Adipose tissue (tissue), 3 donors: Measurements from ENCODE around the gene MOGAT1. TPM values are rescaled to one million over a fixed set of nuclear protein-coding genes. Genes with fewer than 3 reads are reported as not detected.
"Not testable (repeated sequence)": the region's sequence is repeated elsewhere in the genome, so short reads cannot be mapped to it uniquely, and the experiment has no call there.

Experiments
- H3K27ac ChIP-seq: one replicate; pipeline ENCODE4 v1.5.1; 2013; ENCODE audit warnings: low read depth, low read length
- WGBS, 3 donors: extraction: QIAGEN DNeasy Blood & Tissue Kit; methylation state at CpG; one replicate each; pipeline ENCODE4 v1.1.7; 2013; 5-methylcytosine and 5-hydroxymethylcytosine counted together
- polyA plus RNA-seq, 3 donors: library from polyadenylated mRNA; stranded (reverse); fragments of 200-250 nt; gene quantifications; one replicate each; pipeline ENCODE4 v1.2.3, GENCODE V29; 2013
- donor health status: healthy with polysubstance abuse.
- donor health status: Bipolar disorder and iron deficiency.
- donor health status: healthy.

Gene MOGAT1
- polyA plus RNA-seq, 3 donors: 0.30 to 1.8 TPM; not detected in 1

DNA sequence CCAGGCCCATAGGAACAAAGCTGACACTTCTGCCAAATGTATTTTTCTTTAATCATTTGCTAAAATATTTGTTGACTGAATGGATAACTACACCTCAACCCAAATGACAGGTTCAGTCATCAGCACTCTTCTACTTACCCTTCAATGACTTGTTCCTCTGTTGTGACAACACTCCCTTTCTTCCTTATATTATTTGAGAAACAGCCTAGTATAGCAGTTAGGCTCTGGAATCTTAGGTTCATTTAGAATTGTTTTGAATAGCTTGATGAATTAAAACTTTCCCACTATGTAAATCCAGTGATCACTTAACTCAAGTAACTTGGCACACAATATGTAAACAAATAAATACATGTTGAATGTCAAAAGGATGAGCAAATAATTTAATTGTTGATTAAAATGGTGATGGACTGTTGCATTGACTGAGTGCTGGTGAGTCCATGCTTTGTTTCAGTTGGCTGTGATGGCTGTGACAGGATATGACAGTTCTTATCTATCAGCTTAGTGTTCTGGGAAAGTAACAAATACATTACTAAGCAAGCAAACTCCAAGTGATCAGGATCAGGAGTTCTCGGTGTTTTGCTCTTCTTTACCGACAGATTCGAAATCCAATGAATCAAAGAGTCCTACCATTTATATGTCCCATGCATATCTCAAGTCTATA lies 2.8 kb upstream of the MOGAT1 start:
- 90 to 93% (median 93%) methylated on average over 3 of the region's 3 CpGs for WGBS, 3 donors
- no peak overlapping the region for H3K27ac ChIP-seq

DNA sequence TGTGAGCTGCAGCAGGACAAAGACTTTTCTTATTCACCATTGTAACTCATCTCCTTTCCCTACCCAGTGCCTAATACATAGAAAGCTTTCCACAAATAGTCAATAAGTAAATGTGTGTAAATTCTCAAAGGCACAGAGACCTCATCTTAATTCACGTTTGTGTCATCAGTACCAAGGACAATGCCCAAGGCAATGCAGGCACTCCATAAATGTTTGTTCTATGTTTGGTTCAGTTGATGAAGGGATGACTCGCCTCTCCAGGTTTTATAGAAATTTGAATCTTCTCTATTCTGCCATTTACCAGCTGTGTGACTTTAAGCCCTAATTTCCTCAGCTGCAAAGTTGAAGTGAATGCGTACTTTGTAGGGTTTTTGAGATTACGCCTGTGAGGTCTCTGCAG lies 2.1 kb upstream of the MOGAT1 start:
- H3K27ac ChIP-seq: no peak overlapping the region
- WGBS, 3 donors: 75 to 85% (median 82%) methylated on average over 4 of the region's 4 CpGs

DNA sequence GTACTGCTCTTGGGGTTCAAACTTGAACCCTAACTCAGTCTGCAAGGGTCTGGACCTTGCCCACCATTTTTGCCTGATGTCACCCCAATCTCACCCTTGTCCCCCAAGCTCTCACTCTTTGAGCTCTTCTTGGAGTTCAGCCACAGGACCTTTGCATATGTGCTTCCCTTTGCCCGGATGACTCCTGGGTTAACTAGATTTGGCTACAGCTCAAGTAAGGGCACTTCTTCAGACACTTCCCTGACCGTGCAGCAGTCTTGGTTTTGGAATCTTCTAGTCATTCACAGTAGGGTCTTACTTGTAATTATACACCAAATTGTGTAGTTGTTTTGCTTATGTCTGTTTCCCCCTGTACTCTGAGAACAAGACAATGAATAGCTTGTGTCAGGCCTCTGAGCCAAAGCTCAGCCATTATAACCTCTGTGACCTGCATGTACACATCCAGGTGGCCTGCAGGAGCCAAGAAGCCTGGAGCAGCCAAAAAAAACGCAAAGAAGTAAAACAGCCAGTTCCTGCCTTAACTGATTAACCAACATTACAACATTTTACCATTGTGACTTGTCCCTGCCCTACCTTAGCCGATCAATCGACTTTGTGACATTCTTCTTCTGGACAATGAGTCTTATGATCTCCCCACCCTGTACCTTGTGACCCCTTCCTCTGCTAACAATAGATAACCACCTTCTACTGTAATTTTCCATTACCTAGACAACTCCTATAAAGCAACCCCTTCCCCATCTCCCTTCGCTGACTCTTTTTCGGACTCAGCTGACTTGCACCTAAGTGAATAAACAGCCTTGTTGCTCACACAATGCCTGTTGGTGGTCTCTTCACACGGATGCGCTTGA lies 1.0 kb upstream of the MOGAT1 start:
- 66 to 76% (median 71%) methylated on average over 9 of the region's 9 CpGs for WGBS, 3 donors
- no peak overlapping the region for H3K27ac ChIP-seq

DNA sequence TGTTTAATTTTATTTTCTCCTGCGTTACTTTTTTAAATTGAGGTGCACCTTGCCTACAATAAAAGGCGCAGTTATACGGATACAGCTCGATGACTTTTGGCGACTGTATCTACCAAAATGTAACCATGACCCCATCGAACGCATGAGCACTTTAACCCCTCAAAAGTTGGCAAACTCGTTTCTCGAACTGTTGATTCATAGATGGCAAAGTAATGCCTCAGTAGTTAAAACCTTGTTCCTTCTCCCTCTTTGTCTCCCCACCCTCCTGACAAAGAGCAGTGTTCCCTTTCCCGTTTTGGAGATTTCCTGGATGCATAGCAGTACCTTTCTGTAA lies 577 bp downstream of the MOGAT1 start:
- no peak overlapping the region for H3K27ac ChIP-seq
- WGBS, 3 donors: 4 to 20% (median 20%) methylated on average over 10 of the region's 10 CpGs

DNA sequence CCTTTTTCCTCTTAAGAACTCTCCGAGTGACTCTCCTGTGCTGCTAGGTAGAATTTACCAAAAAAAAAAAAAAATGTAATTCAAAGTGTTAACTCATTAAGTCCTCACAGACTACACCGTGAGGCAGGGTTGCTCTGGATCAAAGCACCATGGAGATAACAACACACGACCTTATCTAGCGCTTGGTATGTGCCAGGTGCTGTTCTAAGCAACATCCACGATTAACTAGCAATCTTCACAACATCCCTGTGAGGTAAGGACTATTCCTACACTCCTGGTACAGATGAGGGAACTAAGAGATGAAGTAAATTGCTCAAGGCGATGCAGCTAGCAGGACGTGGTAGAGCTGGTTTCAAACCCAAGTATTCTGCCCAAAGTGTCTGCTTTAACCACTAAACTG lies 1.8 kb downstream of the MOGAT1 start:
- WGBS, 3 donors: 61 to 78% (median 73%) methylated on average over 7 of the region's 7 CpGs

DNA sequence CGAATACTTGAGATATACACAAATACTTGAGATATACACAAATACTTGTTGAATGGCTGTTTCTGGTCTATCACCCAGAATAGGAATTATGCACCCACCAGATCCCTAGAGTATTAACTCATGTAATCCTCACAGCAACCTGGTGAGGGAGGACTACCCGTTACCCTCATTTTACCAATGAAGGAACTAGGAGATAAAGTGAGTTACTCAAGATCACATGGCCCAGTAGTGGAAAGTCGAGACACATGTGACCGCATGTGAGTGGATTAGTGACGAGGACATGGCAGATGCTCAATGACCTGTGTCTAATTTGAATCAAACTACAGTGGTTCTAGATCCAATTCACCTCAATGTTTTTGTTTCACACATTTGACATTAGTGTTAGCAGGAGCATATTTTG lies 2.4 kb downstream of the MOGAT1 start:
- 93 to 94% (median 93%) methylated on average over 5 of the region's 5 CpGs for WGBS, 3 donors

More for the DNA sequence above, 1.8 kb downstream of the MOGAT1 start:
- no peak overlapping the region for H3K27ac ChIP-seq

DNA sequence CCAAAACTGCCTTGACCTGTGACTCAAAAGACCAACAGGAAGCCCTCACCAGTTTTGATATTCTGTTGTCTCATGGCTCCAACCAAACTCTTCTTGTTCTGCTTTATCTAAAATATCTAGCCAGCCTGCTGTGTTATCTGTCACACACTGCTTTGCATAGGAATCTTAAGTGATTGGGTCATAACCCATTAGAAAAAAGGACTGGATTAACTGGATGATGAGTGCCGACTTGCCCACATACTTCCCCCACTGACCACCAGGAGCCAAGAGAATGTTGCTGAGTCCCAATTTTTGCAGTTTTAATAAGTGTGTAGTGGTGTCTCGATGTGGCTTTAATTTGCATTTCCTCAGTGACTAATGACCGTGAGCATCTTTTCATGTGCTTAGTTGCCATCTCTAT lies 6.5 kb downstream of the MOGAT1 start:
- no peak overlapping the region for H3K27ac ChIP-seq
- 75 to 82% (median 77%) methylated on average over 3 of the region's 3 CpGs for WGBS, 3 donors

More for the DNA sequence above, 2.4 kb downstream of the MOGAT1 start:
- H3K27ac ChIP-seq: no peak overlapping the region

DNA sequence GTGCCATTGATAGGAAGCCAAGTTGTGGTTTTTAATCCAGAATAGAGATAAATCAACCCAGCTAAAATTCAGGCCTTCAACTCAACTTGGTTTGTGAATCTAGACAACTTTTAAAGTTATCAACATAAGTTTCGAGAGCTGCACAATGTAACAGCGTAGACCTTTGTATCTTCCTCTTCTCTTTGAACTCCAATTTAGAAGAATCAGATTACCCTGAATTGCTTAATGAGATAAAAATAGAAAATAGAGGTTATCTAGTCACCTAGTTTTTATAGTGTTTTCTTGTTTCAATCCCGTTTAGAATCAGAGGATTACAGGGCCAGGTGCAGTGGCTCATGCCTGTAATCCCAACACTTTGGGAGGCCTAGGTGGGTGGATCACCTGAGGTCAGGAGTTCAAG lies 12.3 kb downstream of the MOGAT1 start:
- no peak overlapping the region for H3K27ac ChIP-seq
- 86 to 92% (median 87%) methylated on average over 3 of the region's 3 CpGs for WGBS, 3 donors

DNA sequence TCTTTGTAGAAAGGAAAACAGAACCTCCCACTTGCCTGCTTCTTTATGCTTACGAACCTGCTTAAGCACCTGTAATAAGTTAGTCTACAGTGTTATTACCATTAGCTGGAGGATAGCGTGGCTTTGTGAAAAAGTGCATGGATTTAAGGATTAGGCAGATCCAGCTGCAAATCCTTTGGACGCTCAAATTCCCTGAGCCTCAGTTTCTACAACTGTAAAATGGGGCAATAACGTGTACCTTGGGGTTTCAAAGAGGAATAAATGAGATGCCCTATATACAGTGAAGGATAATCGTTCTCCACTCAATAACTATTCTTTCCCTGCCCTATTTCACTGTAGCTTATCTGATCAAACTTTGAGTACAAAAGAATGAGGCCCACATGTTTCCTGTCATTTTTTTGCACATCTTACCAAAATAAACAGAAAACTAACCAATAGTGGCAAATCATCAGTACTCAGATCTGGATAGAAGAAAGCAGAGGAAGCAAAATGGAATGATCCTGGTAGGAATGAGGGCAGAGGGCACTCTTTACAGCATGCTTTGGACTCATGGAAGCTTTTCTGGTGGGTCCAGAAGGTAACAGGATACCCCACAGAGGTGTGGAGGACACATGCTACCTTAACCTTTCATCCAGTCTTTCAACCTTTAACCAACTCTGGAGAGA lies 14.8 kb downstream of the MOGAT1 start:
- no peak overlapping the region for H3K27ac ChIP-seq
- 71 to 78% (median 73%) methylated on average over 5 of the region's 5 CpGs for WGBS, 3 donors

DNA sequence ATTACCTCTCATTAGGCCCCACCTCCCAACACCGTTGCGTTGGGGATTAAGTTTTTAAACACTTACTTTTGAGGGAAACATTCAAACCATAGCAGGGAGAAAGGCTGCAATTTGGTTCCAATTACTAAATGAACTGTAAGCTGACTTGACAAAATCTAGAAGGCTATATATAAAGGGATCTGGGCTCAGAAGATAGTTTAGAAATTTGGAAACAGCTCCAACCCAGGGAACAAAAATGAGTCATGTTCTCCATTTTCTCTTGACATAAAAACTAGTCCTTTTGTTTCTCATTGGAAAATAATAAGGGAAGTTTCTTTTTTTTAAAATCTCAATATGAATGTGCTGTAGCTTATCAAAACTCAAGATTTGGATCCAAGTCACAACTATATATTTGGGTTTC lies 17.5 kb downstream of the MOGAT1 start:
- H3K27ac ChIP-seq: no peak overlapping the region
- 61 to 77% (median 63%) methylated on average over 2 of the region's 2 CpGs for WGBS, 3 donors

DNA sequence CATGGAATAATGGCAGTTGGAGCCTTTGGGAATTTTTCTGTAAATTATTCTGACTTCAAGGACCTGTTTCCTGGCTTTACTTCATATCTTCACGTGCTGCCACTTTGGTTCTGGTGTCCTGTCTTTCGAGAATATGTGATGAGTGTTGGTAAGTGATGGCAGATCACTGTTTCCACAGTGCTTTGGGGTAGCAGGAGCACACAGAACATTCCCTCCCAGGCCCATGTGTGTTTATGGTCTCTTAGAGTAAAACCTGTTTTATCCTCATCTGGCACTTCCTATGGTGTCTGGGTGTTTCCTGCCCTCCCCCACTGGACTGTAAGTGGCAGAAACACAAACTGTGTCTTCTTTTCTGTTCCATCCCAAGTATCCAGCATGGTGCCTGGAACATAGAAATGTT lies 17.9 kb downstream of the MOGAT1 start:
- WGBS, 3 donors: 56 to 71% (median 56%) methylated on average over 2 of the region's 2 CpGs
- no peak overlapping the region for H3K27ac ChIP-seq

DNA sequence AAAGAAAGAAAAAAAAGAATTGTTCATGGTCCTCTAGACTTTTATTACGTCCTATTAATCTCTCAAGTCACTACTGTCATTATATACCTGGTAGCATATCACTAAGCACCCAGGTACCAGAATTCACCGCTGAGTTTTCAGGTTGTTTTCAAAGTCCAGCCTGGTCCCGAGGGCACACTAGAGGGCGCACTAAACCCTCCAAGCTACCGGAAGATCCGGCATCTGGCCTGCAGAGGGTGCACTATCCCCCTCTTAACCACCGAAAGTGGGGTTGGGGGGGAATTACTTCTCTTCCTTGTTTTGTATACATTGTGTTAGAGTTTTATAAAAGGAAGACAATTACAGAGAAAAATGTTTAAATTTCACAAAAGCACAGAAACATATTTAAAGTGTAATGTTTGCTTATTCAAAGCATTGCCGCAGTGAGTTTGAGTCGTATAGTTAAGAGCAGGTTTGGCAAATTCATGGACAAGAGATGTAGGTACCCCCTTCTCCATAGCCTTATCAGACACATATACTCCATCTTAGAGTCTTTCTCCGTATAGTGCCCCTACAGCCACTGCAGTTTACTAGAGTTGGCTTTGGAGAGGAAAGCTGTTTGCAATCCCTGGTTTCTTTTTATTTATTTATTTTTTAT lies 19.2 kb downstream of the MOGAT1 start:
- H3K27ac ChIP-seq: no peak overlapping the region
- WGBS, 3 donors: 27 to 33% (median 32%) methylated on average over 10 of the region's 10 CpGs

DNA sequence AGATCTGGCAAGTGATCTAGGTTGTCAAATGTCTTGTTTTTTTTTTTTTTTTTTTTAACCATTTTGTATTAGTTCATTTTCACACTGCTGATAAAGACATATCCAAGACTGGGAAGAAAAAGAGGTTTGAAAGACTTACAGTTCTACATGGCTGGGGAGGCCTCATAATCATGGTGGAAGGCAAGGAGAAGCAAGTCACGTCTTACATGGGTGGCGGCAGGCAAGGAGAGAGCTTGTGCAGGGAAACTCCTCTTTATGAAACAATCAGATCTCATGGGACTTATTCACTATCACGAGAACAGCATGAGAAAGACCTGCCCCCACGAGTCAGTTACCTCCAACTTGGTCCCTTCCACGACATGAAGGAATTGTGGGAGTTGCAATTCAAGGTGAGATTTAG lies 22.0 kb downstream of the MOGAT1 start:
- 77 to 97% (median 89%) methylated on average over 5 of the region's 5 CpGs for WGBS, 3 donors
- not testable (repeated sequence) for H3K27ac ChIP-seq

DNA sequence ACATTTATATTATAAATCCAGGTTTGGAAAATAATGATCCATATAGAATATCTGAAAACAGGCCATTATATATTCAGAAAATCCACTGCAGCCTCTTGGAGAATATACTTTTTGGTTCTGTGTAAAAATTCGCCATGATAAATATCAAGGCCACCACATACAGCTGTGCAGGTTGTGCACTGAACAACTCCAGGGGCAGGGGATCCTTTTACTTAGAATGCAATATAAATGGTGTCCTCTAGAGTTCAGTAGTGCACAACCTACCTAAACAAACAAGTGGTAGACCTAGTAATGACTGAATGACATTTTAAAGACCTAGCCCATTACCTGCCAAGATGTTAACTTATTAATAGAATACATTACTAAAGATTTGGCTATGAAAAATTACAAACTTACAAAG lies 22.4 kb downstream of the MOGAT1 start:
- H3K27ac ChIP-seq: no peak overlapping the region
- WGBS, 3 donors: 80 to 98% (median 83%) methylated on average over 1 of the region's 1 CpG

DNA sequence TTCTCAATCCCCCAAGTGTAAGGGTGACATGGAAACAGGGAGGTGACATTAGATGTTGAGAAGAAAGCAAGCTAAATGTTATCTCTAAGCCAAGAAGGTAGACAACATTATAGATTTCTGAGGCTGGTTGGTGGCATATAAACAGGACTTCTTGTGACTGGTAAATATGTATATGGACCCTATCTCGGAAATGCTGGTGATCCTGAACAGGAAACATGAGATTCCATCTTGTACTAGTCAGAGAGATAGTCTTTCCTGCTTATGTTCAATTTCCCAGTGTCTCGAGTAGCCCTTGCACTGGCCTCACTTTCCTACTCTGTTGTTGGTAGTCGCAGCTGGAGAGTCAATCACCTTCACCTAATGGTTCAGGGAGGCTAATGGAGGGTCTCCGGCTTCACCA lies 26.8 kb downstream of the MOGAT1 start:
- 86 to 88% (median 86%) methylated on average over 4 of the region's 4 CpGs for WGBS, 3 donors
- H3K27ac ChIP-seq: no peak overlapping the region

DNA sequence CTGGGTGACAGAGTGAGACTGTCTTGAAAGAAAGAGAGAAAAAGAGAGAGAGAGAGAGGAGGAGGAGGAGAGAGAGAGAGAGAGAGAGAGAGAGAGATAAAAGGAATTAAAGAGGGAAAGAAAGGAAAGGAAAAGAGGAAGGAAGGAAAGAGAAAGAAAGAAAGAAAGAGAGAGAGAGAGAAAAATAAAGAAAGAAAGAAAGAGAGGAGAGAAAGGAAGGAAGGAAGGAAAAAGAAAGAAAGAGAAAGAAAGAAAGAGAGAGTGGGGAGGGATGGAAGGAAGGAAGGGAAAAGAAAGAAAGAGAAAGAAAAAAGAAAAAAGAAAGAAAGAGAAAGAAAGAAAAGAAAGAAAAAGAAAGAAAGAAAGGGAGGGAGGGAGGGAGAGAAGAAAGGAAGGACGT lies 29.8 kb downstream of the MOGAT1 start:
- no peak overlapping the region for H3K27ac ChIP-seq
- 58 to 86% (median 67%) methylated on average over 1 of the region's 1 CpG for WGBS, 3 donors

DNA sequence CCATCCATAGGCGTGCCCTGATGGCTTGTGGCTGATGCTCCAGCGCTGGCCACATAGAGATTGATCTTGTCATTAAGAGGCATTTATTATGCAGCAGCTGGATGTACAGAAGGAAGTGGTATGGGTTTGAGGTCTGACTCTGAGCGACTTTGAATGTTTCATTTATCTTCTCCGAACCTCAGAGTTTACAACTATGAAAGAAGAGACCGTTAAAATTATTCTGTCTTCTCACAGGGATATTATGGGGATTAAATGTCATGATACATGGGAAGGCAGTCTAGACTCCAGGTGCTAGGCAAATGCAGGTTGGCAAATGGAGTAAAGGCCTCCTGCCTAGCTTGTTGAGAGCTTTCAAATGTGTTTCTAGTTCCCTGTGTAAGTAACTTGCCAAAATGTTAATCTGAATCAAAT lies 30.3 kb downstream of the MOGAT1 start:
- 39 to 74% (median 53%) methylated on average over 5 of the region's 5 CpGs for WGBS, 3 donors

DNA sequence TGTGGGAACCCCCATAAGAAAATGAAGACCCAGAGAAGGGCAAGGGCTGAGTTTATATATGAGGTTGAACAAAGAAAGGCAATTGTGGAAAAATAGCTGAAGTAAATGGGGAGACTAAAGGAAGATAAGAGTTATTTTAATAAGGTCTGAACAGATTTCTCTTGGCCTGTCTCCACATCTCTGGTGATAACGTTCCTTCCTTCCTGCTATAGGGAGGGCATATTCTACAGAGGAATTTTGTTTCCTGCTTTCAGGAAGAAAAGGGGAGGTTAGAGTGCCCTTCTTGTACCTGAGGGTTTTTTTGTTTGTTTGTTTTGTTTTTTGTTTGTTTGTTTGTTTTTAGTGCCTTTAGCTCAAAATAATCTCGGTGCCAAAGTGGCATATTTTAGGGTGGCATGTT lies 31.6 kb downstream of the MOGAT1 start:
- no peak overlapping the region for H3K27ac ChIP-seq
- WGBS, 3 donors: 29 to 57% (median 55%) methylated on average over 2 of the region's 2 CpGs

More for the DNA sequence above, 30.3 kb downstream of the MOGAT1 start:
- no peak overlapping the region for H3K27ac ChIP-seq

DNA sequence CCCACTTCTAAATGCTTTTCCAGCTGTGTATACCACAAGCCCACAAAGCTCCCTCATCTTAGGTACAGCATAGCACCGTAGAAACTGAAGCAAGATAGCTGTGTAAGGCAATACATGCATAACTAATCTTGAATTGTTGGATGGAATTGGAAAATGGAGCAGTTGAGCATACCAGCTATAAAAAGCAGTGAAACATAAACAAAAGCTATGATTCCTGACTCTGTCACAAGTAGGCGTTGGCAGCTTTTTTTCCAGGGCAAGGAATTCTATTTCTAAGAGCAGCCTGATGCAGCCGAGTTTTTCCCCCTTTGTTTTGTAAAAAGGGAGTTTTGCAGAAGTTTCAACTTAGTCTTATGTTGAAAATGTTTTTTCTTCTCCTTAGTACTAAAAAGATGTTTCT lies 32.4 kb downstream of the MOGAT1 start:
- WGBS, 3 donors: 75 to 81% (median 77%) methylated on average over 3 of the region's 3 CpGs

More for the DNA sequence above, 32.4 kb downstream of the MOGAT1 start:
- H3K27ac ChIP-seq: no peak overlapping the region
